GM18519 (cell line): ENCODE results near the gene EFCAB3.
"Not testable (repeated sequence)": the region's sequence is repeated elsewhere in the genome, so short reads cannot be mapped to it uniquely, and the experiment has no call there.

ENCODE experiments used
- ATAC-seq: cut with Tn5 transposase; IDR thresholded peaks from one replicate; pipeline ENCODE4 v1.9.1; 2021; ENCODE audit warnings: mild to moderate bottlenecking, moderate library complexity; ENCODE audit not compliant: unreplicated experiment, low FRiP score

EFCAB3 gene

DNA sequence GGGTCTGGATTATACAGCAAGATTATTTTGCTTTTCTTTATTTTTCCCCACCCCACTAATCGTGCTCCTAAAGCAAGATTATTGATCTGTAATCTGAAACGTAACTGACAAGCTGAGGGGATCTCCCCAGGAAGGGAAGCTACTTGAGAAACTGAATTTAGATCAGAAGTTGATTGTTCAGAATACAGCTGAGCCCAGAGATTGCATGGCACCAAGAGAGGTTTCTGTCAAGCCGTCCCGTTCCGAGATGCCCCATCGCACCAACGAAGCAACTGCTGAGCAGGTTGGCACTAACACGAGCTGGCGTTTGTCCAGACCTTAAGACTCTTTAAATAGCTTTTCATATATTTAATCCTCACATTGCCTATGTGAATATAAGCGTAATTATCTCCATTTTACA is 78.1 kb downstream of the EFCAB3 start:
- not testable (repeated sequence) for ATAC-seq

DNA sequence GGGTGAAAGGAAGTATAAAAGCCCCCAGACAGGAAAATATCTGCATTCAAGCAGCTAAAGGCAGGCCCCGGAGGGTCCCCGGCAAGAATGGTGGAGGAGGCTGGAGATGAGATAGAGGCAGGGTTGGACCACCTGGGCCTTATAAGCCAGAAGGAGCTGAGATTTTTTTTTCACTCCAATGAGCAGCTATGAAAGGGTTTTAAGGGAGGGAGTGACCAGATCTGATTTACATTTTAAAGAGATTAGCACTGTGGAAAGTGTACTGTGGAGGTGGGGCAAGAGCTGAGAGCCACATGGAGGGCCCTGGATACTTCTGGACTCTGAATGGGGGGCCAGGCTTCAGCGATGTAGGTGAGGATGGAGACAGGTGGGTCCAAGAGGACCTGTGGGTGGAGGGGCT is 84.1 kb downstream of the EFCAB3 start:
- ATAC-seq, result not testable (repeated sequence)

DNA sequence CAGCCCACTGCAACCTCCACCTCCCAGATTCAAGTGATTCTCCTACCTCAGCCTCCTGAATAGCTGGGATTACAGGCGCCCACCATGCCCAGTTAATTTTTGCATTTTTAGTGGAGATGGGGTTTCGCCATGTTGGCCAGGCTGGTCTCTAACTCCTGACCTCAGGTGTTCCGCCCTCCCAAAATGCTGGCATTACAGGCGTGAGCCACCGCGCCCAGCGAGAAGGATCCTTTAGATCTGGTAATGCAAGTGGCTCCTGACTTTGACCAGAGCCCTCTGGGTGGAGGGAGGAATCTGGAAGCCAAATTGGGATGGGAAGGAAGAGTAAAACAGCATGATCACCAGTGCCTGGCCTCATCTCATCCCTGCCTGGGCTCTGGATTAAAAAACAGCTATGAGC is 84.9 kb downstream of the EFCAB3 start:
- ATAC-seq, result not testable (repeated sequence)
